ENCODE measurements around the gene MPZL3.

Gene MPZL3

DNA sequence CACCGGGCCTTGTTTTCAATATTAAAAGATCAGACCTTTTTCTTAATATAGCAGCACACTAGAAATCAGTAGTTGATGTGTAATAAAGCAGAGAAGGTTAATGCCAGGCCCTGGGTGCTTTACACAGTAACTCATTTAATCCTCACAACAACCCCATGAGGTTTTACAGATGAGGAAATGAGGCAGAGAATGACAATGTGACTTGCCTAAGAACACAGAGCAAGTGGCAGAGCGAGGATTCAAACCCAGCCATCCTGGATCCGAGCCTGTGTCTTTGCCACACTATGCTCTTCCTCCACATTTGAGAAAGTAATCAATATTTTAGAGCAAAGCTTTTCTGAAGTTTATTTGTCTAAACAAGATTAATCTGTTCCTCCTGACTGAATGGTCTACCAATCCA, 34.6 kb downstream of the MPZL3 start:
- Histone ChIP-seq H3K9me3 (ENCODE audit: insufficient read depth, low read length) (no peaks in the 10 kb centered on the region), H3K4me1 (ENCODE audit: insufficient read depth, insufficient read length) (peaks cover 7% of the 10 kb centered on the region)
- TF ChIP-seq YY1 (IDR thresholded peaks at IDR 0.05; ENCODE audit: insufficient read depth, insufficient read length) (no peak), ZNF274 (IDR thresholded peaks at IDR 0.05; ENCODE audit: low read depth, low read length) (no peak), SUZ12 (IDR thresholded peaks at IDR 0.05; ENCODE audit: extremely low read depth, insufficient read depth, insufficient read length) (no peak)

DNA sequence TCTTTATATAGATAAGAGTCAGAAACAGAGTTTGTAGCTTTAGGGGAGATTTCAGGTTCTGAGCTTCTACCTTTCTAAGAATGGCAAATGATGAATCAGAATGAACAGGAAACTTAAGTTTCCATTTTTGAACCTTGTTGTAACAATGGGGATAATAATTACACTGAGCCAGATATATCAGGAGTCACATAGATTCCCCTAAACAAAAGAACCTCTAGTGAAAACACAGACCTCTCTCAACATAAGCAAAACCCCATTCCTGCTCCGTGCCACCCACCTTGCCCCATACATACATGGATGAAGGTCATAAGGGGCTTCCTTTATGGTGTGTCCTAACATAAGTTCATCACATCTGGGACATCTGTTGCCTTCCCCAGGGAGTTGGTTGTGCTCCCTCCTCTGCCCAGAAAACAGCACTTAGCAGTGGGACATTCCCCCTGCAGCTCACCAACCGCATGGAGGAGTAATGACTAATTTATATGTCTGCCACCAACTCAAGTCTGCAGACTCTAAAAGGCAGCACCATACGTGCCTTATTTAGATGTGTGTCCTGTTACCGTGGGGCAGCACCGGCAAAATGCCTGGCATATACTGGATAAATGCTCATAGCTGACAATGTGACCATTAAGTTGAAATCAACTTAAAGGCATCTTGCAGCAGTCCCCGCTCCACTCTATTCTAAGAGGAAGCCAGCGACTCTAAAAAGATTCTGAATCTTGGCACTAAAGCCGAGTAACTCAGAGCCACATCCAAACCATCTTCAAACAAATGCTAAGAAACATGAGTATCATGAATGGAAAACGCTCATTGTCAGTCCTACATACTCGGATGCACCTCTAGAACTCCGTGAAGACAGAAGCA, 35.3 kb downstream of the MPZL3 start:
- Histone ChIP-seq H3K4me3 (ENCODE audit: insufficient read length, low read depth) (no peak overlapping the region), H3K36me3 (ENCODE audit: insufficient read depth, insufficient read length, low read length) (no peaks in the 10 kb centered on the region), H3K4me1 (ENCODE audit: insufficient read depth, insufficient read length) (peaks cover 7% of the 10 kb centered on the region), H3K9me3 (ENCODE audit: insufficient read depth, low read length) (no peaks in the 10 kb centered on the region), H3K27me3 (ENCODE audit: insufficient read depth, insufficient read length) (no peaks in the 10 kb centered on the region), H3K9ac (ENCODE audit: insufficient read length, low read depth) (no peak overlapping the region)
- no peak for TF ChIP-seq YY1 (IDR thresholded peaks at IDR 0.05; ENCODE audit: insufficient read depth, insufficient read length)
- TF ChIP-seq SUZ12 (IDR thresholded peaks at IDR 0.05; ENCODE audit: extremely low read depth, insufficient read depth, insufficient read length) = no peak
- TF ChIP-seq ZNF274 (IDR thresholded peaks at IDR 0.05; ENCODE audit: low read depth, low read length) = no peak
- DNase-seq (ENCODE audit: low read depth, low spot score) = no peak

More for the DNA sequence above, 34.6 kb downstream of the MPZL3 start:
- DNase-seq (ENCODE audit: low read depth, low spot score) = no peak
- Histone ChIP-seq H3K4me3 (ENCODE audit: insufficient read length, low read depth) (no peak overlapping the region), H3K27me3 (ENCODE audit: insufficient read depth, insufficient read length) (no peaks in the 10 kb centered on the region), H3K9ac (ENCODE audit: insufficient read length, low read depth) (no peak overlapping the region), H3K36me3 (ENCODE audit: insufficient read depth, insufficient read length, low read length) (no peaks in the 10 kb centered on the region)

- Histone ChIP-seq H3K4me1 (ENCODE audit: insufficient read depth, insufficient read length) (peaks cover 7% of the 10 kb centered on the region), H3K36me3 (ENCODE audit: insufficient read depth, insufficient read length, low read length) (no peaks in the 10 kb centered on the region), H3K27me3 (ENCODE audit: insufficient read depth, insufficient read length) (no peaks in the 10 kb centered on the region), H3K9me3 (ENCODE audit: insufficient read depth, low read length) (no peaks in the 10 kb centered on the region), H3K9ac (ENCODE audit: insufficient read length, low read depth) (no peak overlapping the region), H3K4me3 (ENCODE audit: insufficient read length, low read depth) (no peak overlapping the region)
- no peak for DNase-seq (ENCODE audit: low read depth, low spot score)
- TF ChIP-seq YY1 (IDR thresholded peaks at IDR 0.05; ENCODE audit: insufficient read depth, insufficient read length) = no peak
- no peak for TF ChIP-seq ZNF274 (IDR thresholded peaks at IDR 0.05; ENCODE audit: low read depth, low read length)
- no peak for TF ChIP-seq SUZ12 (IDR thresholded peaks at IDR 0.05; ENCODE audit: extremely low read depth, insufficient read depth, insufficient read length)
Measured at GRCh38 chr11:118215765-118216164, 36.4 kb downstream of the MPZL3 start.

- DNase-seq (ENCODE audit: low read depth, low spot score) = no peak
- Histone ChIP-seq H3K27me3 (ENCODE audit: insufficient read depth, insufficient read length) (no peaks in the 10 kb centered on the region), H3K36me3 (ENCODE audit: insufficient read depth, insufficient read length, low read length) (no peaks in the 10 kb centered on the region), H3K9ac (ENCODE audit: insufficient read length, low read depth) (no peak overlapping the region), H3K4me1 (ENCODE audit: insufficient read depth, insufficient read length) (peaks cover 7% of the 10 kb centered on the region), H3K9me3 (ENCODE audit: insufficient read depth, low read length) (no peaks in the 10 kb centered on the region), H3K4me3 (ENCODE audit: insufficient read length, low read depth) (no peak overlapping the region)
- TF ChIP-seq SUZ12 (IDR thresholded peaks at IDR 0.05; ENCODE audit: extremely low read depth, insufficient read depth, insufficient read length) (no peak), YY1 (IDR thresholded peaks at IDR 0.05; ENCODE audit: insufficient read depth, insufficient read length) (no peak), ZNF274 (IDR thresholded peaks at IDR 0.05; ENCODE audit: low read depth, low read length) (no peak)
Measured at GRCh38 chr11:118215262-118215661, 36.9 kb downstream of the MPZL3 start.

DNA sequence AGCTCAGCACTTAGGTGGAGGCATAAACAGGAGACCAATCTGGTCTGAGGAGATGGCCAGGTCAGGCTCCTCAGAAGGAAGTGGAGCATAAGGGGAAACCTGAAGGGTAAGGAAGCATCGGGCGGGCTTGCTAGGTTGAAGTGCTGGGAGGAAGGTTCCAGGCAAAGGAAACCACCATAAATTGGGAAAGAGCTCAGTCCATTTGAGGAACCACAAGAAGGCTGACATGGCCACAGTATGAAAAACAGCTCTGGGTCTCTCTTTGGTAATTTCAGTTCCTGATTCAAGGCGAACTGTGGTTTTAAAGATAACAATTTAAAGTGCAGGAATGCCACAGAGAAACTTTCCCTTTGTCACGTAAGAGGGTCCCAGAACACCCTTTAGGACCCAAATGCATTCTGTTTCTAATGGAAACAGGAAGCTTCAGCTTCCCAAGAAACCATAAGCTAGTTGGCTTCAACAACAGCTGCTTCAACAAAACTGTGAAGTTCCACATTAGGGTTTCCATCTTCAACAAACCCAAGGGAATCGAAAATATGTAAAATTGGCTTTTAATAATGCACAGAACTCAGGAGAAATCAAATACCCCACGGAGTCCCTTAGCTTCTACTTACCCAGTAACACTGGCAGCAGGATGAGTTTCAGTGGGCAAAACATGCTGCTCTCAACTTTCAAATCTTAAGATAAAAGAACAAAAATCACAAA, 37.8 kb downstream of the MPZL3 start:
- Histone ChIP-seq H3K4me3 (ENCODE audit: insufficient read length, low read depth) (no peak overlapping the region), H3K4me1 (ENCODE audit: insufficient read depth, insufficient read length) (peaks cover 7% of the 10 kb centered on the region), H3K27me3 (ENCODE audit: insufficient read depth, insufficient read length) (no peaks in the 10 kb centered on the region), H3K36me3 (ENCODE audit: insufficient read depth, insufficient read length, low read length) (no peaks in the 10 kb centered on the region), H3K9ac (ENCODE audit: insufficient read length, low read depth) (no peak overlapping the region), H3K9me3 (ENCODE audit: insufficient read depth, low read length) (no peaks in the 10 kb centered on the region)
- no peak for DNase-seq (ENCODE audit: low read depth, low spot score)
- TF ChIP-seq SUZ12 (IDR thresholded peaks at IDR 0.05; ENCODE audit: extremely low read depth, insufficient read depth, insufficient read length) = no peak
- no peak for TF ChIP-seq ZNF274 (IDR thresholded peaks at IDR 0.05; ENCODE audit: low read depth, low read length)
- TF ChIP-seq YY1 (IDR thresholded peaks at IDR 0.05; ENCODE audit: insufficient read depth, insufficient read length) = no peak

GRCh38 chr11:118213781-118214180, 38.4 kb downstream of the MPZL3 start:
- Histone ChIP-seq H3K27me3 (ENCODE audit: insufficient read depth, insufficient read length) (no peaks in the 10 kb centered on the region), H3K4me1 (ENCODE audit: insufficient read depth, insufficient read length) (peaks cover 7% of the 10 kb centered on the region), H3K9me3 (ENCODE audit: insufficient read depth, low read length) (no peaks in the 10 kb centered on the region), H3K4me3 (ENCODE audit: insufficient read length, low read depth) (no peak overlapping the region), H3K36me3 (ENCODE audit: insufficient read depth, insufficient read length, low read length) (no peaks in the 10 kb centered on the region), H3K9ac (ENCODE audit: insufficient read length, low read depth) (no peak overlapping the region)
- TF ChIP-seq YY1 (IDR thresholded peaks at IDR 0.05; ENCODE audit: insufficient read depth, insufficient read length) (no peak), SUZ12 (IDR thresholded peaks at IDR 0.05; ENCODE audit: extremely low read depth, insufficient read depth, insufficient read length) (no peak), ZNF274 (IDR thresholded peaks at IDR 0.05; ENCODE audit: low read depth, low read length) (no peak)
- DNase-seq (ENCODE audit: low read depth, low spot score) = no peak

DNA sequence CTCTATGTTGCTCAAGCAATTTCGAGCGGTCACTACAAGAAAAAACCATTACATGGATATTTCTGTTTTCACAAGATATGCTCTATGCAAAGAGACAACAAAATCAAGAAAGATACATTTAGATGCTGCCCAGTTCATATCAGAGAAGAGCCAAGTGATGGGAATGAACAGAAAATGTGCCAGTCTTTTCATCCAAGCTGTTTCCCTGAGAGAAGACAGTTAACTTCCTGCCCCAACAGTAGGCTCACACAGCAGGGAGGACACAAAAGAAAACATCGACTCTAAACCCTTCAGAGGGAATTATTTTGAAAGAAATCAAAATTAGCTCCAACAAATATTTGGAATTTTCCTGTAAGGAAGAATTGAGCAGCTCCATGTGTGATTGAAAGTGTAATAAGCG, 39.0 kb downstream of the MPZL3 start:
- no peak overlapping the region for H3K9ac ChIP-seq (ENCODE audit: insufficient read length, low read depth)
- no peaks in the 10 kb centered on the region for H3K27me3 ChIP-seq (ENCODE audit: insufficient read depth, insufficient read length)
- DNase-seq (ENCODE audit: low read depth, low spot score) = no peak
- peaks cover 7% of the 10 kb centered on the region for H3K4me1 ChIP-seq (ENCODE audit: insufficient read depth, insufficient read length)
- H3K4me3 ChIP-seq (ENCODE audit: insufficient read length, low read depth) = no peak overlapping the region
- TF ChIP-seq YY1 (IDR thresholded peaks at IDR 0.05; ENCODE audit: insufficient read depth, insufficient read length) = no peak
- no peak for TF ChIP-seq SUZ12 (IDR thresholded peaks at IDR 0.05; ENCODE audit: extremely low read depth, insufficient read depth, insufficient read length)
- TF ChIP-seq ZNF274 (IDR thresholded peaks at IDR 0.05; ENCODE audit: low read depth, low read length) = no peak
- H3K36me3 ChIP-seq (ENCODE audit: insufficient read depth, insufficient read length, low read length) = no peaks in the 10 kb centered on the region
- H3K9me3 ChIP-seq (ENCODE audit: insufficient read depth, low read length) = no peaks in the 10 kb centered on the region

All from NT2/D1 (cell line).